Body of pancreas (tissue), 4 donors: Measurements from ENCODE around the gene TAOK3. TPM values are rescaled to one million over a fixed set of nuclear protein-coding genes. Genes with fewer than 3 reads are reported as not detected.

Source experiments
- ATAC-seq: fragments of 150-250 bp; one replicate; pipeline ENCODE4 v1.9.1; 2016
- DNase-seq, 4 donors: peaks; one replicate each; pipeline ENCODE4 v3.0.0-alpha.2; 2019
- H3K27ac ChIP-seq, 4 donors: fragments of 200-600 bp; sonication (generic); 1 replicate in 3 of 4; 2 replicates in 1 of 4; pipeline versions ENCODE4 v1.5.1 to v1.6.1; 2016 to 2019; ENCODE audit warnings: mild to moderate bottlenecking in 1 of 4, mixed read lengths in 1 of 4, moderate library complexity in 1 of 4
- H3K27me3 ChIP-seq, 2 donors: fragments of 200-600 bp; sonication (generic); one replicate each; pipeline ENCODE4 v1.6.0; 2016; ENCODE audit warnings: mild to moderate bottlenecking in 1 of 2
- H3K36me3 ChIP-seq, 2 donors: fragments of 200-600 bp; sonication (generic); replicated peaks in 1 of 2; 2 replicates each; pipeline ENCODE4 v1.5.1; 2016; ENCODE audit warnings: low read depth in 2 of 2; ENCODE audit not compliant: insufficient read depth in 1 of 2
- H3K4me1 ChIP-seq: fragments of 200-600 bp; sonication (generic); one replicate; pipeline ENCODE4 v1.6.0; 2016
- H3K4me3 ChIP-seq, 2 donors: fragments of 200-600 bp; sonication (generic); 1 replicate in 1 of 2; 2 replicates in 1 of 2; pipeline ENCODE4 v1.5.1; 2016 to 2019
- H3K9me3 ChIP-seq, 3 donors: fragments of 200-600 bp; sonication (generic); 1 replicate in 2 of 3; 2 replicates in 1 of 3; pipeline ENCODE4 v1.5.1; 2016
- POLR2A ChIP-seq, 3 donors: fragments of 450-650 bp; IDR thresholded peaks; one replicate each; pipeline ENCODE4 v1.6.1; 2016; ENCODE audit warnings: antibody characterized with exemption in 3 of 3, mild to moderate bottlenecking in 2 of 3
- WGBS, 2 donors: methylation state at CpG; one replicate each; pipeline ENCODE4 v1.1.5; 2017; 5-methylcytosine and 5-hydroxymethylcytosine counted together
- intact Hi-C: fragments of 100-400 bp; cut with DNase I; formaldehyde crosslinking; loops from one replicate; pipeline ENCODE4 v1.15.1; 2023
- total RNA-seq, 2 donors: library from RNA; depleted of rRNA; stranded (reverse); fragments of >200 nt; gene quantifications; one replicate each; pipeline ENCODE4 v1.1.0, GENCODE V29; 2016
- TF ChIP-seq, protein P1 (sequence below), 7 experiments: fragments of 450-650 bp in 4 of 7; fragments of 200-600 bp in 3 of 7; sonication (generic) in 3 of 7; IDR thresholded peaks; one replicate each; pipeline ENCODE4 v1.5.1; 2016 to 2019; ENCODE audit warnings: antibody characterized with exemption in 7 of 7

Gene TAOK3
- total RNA-seq, 2 donors from 2014 or later = 15.6 to 29.3 TPM

DNA sequence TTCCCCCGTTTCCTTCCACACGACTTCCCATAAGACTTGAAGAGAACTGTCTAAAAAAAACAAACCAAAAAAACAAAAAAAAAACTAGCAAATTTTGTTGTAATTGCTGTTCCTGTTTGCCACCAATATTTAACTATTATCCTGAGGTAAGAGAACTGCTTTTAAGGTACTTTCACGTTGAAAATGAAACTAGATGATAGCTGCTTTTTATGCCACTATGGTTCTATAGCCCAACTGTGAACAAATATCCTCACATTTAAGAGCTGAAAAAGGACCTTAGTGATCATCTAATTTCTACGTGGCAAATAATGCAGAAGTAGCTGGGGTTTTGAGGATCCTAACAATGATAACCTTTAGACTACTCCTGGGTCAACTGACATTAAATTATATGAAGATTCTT lies 98.6 kb downstream of the TAOK3 start:
- H3K27me3 ChIP-seq = no peaks in the 10 kb centered on the region
- H3K36me3 ChIP-seq = no peaks in the 10 kb centered on the region
- DNase-seq = no peak
- TF ChIP-seq, protein P1, sequence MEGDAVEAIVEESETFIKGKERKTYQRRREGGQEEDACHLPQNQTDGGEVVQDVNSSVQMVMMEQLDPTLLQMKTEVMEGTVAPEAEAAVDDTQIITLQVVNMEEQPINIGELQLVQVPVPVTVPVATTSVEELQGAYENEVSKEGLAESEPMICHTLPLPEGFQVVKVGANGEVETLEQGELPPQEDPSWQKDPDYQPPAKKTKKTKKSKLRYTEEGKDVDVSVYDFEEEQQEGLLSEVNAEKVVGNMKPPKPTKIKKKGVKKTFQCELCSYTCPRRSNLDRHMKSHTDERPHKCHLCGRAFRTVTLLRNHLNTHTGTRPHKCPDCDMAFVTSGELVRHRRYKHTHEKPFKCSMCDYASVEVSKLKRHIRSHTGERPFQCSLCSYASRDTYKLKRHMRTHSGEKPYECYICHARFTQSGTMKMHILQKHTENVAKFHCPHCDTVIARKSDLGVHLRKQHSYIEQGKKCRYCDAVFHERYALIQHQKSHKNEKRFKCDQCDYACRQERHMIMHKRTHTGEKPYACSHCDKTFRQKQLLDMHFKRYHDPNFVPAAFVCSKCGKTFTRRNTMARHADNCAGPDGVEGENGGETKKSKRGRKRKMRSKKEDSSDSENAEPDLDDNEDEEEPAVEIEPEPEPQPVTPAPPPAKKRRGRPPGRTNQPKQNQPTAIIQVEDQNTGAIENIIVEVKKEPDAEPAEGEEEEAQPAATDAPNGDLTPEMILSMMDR (IDR thresholded peaks at IDR 0.05) = no peak
- no peak for TF ChIP-seq POLR2A (IDR thresholded peaks at IDR 0.05)
- H3K4me3 ChIP-seq = no peak overlapping the region
- ATAC-seq = no peak
- H3K9me3 ChIP-seq = no peaks in the 10 kb centered on the region
- no peak overlapping the region for H3K27ac ChIP-seq
- H3K4me1 ChIP-seq = peaks cover 10% of the 10 kb centered on the region
- WGBS, 2 donors = 66 to 81% methylated on average over 4 of the region's 4 CpGs
- intact Hi-C loops = no loop called here

DNA sequence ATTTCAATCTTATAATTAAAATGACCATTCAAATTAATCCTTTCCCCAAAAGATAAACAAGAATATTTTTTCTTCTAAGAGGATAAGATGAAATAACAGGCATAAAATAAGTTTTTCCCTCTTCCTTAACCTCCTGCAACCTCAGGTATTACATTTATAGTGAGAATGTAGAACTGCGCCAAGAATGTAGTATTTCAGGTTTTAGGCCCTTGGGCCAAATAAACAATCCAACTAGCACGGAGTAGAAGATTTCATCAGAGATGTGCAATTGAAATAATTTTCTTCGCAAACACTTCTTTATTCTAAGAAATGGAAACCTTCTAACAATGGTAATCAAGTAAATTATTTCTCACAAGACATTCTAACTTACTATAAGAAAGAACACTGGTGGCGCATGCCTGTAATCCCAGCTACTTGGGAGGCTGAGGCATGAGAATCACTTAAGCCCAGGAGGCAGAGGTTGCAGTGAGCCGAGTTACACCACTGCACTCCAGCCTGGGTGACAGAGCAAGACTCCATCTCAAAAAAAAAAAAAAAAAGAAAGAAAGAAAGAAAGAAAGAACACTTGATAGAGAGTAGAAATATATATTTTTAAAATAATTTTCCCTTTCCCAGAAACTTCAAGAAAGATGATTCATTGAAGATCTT lies 100.8 kb downstream of the TAOK3 start:
- Histone ChIP-seq H3K36me3 (no peaks in the 10 kb centered on the region), H3K27me3 (no peaks in the 10 kb centered on the region), H3K27ac (peak overlapping the region in 2 of 4 donors; percentile 9 to 61), H3K9me3 (no peaks in the 10 kb centered on the region), H3K4me3 (no peak overlapping the region), H3K4me1 (peaks cover 10% of the 10 kb centered on the region)
- DNase-seq (no peak), ATAC-seq (peak; percentile 68)
- TF ChIP-seq, protein P1 (IDR thresholded peaks at IDR 0.05) = no peak
- TF ChIP-seq POLR2A (IDR thresholded peaks at IDR 0.05) = no peak
- intact Hi-C loops = no loop called here
- WGBS, 2 donors = 64 to 76% methylated on average over 5 of the region's 5 CpGs

DNA sequence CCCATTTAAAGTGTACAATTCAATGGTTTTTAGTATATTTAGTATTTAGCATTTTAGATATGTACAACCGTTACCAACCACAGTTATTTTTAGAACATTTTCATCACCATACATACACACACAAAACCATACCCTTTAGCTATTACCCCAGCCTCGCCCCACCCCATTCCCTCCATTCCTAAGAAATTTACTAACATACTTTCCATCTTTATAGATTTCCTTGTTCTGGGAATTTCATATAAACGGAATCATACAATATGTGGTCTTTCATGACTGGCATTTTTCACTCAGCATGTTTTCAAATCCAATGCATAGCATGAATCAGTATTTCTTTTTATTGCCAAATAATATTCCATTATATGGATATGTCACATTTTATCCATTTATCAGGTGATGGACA lies 101.5 kb downstream of the TAOK3 start:
- Histone ChIP-seq H3K9me3 (no peaks in the 10 kb centered on the region), H3K27ac (peak overlapping the region in 2 of 4 donors; percentile 9 to 61), H3K27me3 (no peaks in the 10 kb centered on the region), H3K4me3 (no peak overlapping the region), H3K4me1 (peaks cover 10% of the 10 kb centered on the region), H3K36me3 (no peaks in the 10 kb centered on the region)
- intact Hi-C loops = no loop called here
- no peak for TF ChIP-seq POLR2A (IDR thresholded peaks at IDR 0.05)
- WGBS, 2 donors = 92 to 93% methylated on average over 3 of the region's 3 CpGs
- ATAC-seq (no peak), DNase-seq (no peak)

DNA sequence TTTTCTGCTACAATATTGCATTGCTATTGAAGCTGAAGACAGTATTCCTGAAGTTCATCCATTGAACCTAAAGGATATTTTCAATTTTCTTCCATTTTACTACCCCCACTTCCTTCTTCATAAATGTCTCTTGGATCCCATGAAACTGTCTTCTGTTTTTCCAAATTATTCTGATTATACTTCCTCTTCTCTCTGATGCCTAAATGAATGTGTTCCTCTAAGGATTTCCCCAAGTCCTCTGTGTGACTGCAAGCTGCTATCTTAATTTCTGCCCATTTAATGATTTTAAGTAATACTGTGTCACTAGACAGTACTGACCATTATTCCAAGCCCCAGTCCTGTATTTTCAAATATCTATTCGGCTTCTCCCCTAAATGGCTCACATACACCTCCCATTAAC lies 102.9 kb downstream of the TAOK3 start:
- DNase-seq (no peak), ATAC-seq (no peak)
- Histone ChIP-seq H3K27me3 (no peaks in the 10 kb centered on the region), H3K27ac (no peak overlapping the region), H3K4me1 (peaks cover 10% of the 10 kb centered on the region), H3K9me3 (no peaks in the 10 kb centered on the region), H3K4me3 (no peak overlapping the region), H3K36me3 (no peaks in the 10 kb centered on the region)
- intact Hi-C loops = no loop called here
- TF ChIP-seq, protein P1 (IDR thresholded peaks at IDR 0.05) = no peak
- no peak for TF ChIP-seq POLR2A (IDR thresholded peaks at IDR 0.05)
- WGBS, 2 donors = 84 to 96% methylated on average over 1 of the region's 1 CpG

DNA sequence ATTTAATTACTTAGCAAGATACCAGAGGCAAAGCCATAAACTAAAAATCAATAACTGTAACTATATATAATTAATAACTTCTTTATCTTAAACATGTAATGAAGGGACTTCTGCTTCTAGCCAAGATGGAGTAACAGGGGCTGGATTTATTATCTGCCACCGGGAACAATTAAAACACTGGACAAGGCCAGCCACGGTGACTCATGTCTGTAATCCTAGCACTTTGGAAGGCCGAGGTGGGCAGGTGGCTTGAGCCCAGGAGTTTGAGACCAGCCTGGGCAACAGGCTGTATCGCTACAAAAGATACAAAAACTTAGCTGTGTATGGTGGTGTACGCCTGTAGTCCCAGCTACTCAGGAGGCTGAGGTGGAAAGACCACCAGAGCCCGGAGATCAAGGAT lies 113.6 kb downstream of the TAOK3 start:
- intact Hi-C loops = no loop called here
- peak in 1 of 4 donors; percentile 7 for DNase-seq
- H3K4me1 ChIP-seq = no peaks in the 10 kb centered on the region
- ATAC-seq = no peak
- no peaks in the 10 kb centered on the region for H3K9me3 ChIP-seq
- 65 to 70% methylated on average over 6 of the region's 6 CpGs for WGBS, 2 donors
- H3K27ac ChIP-seq = no peak overlapping the region
- H3K4me3 ChIP-seq = no peak overlapping the region
- no peaks in the 10 kb centered on the region for H3K27me3 ChIP-seq
- peaks cover 0 to 2% of the 10 kb centered on the region in 2 donors for H3K36me3 ChIP-seq
- no peak for TF ChIP-seq POLR2A (IDR thresholded peaks at IDR 0.05)
- TF ChIP-seq, protein P1 (IDR thresholded peaks at IDR 0.05) = no peak
